GDM1 (cell line): Measurements from ENCODE around the gene PRKCG.

Source experiments
- DNase-seq: peaks from one replicate; lab custom pipeline; 2025; lab: John Stamatoyannopoulos, UW

The PRKCG gene

GRCh38 chr19:53898636-53899341 lies 16.8 kb downstream of the PRKCG start:
- no peak for DNase-seq

DNA sequence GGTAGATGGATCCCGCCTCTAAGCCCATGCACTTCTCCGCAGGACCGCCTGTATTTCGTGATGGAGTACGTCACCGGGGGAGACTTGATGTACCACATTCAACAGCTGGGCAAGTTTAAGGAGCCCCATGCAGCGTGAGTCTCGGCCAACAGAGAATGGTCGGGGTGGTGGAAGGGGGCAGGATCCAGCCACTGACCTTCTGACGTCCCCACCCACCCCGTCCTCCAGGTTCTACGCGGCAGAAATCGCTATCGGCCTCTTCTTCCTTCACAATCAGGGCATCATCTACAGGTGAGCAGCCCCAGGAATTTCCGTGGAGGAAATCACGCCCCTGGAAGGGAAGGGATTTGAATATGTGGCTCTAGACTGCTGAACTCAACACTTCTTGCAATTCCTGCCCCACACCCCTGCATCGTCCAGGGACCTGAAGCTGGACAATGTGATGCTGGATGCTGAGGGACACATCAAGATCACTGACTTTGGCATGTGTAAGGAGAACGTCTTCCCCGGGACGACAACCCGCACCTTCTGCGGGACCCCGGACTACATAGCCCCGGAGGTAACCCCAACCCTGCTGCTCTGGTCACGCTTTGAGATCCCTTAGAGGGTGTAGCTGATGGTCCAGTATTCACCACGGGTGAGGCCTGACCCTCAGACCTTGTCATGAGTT lies 18.3 kb downstream of the PRKCG start:
- DNase-seq = no peak

GRCh38 chr19:53903055-53903680 lies 21.2 kb downstream of the PRKCG start:
- DNase-seq = no peak

GRCh38 chr19:53904909-53905308 lies 22.9 kb downstream of the PRKCG start:
- DNase-seq = no peak

DNA sequence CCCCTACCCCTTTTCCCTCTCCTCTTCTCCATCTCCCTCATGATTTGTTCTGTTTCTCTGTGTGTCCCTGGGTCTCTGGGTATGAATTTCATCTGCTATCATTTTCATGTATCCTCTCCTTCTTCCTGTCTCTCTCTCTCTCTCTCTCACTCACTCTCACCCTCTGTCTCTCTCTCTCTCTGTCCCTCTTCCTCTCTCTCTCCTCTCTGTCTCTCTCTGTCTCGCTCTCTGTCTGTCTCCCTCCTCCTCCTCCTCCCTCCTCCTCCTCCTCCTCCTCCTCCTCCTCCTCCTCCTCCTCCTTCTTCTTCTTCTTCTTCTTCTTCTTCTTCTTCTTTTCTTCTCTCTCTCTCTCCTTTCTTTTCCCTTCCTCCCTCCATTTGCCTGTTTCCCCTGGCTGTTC lies 23.8 kb downstream of the PRKCG start:
- DNase-seq = no peak

GRCh38 chr19:53906211-53907192 lies 24.5 kb downstream of the PRKCG start:
- peak; percentile 6 for DNase-seq

GRCh38 chr19:53907193-53907581 lies 25.2 kb downstream of the PRKCG start:
- no peak for DNase-seq

GRCh38 chr19:53907690-53908089 lies 25.7 kb downstream of the PRKCG start:
- no peak for DNase-seq

GRCh38 chr19:53908106-53908934 lies 26.3 kb downstream of the PRKCG start:
- DNase-seq = no peak

- no peak for DNase-seq
Observed at GRCh38 chr19:53908935-53909415, 27.0 kb downstream of the PRKCG start, which contains the start of gene CACNG7. TSS of gene CACNG7 (plus strand) at chr19:53909278. CDS start at chr19:53912832, 3,554 bp downstream.

- DNase-seq = no peak
Observed at GRCh38 chr19:53909471-53910169, 27.6 kb downstream of the PRKCG start.

DNA sequence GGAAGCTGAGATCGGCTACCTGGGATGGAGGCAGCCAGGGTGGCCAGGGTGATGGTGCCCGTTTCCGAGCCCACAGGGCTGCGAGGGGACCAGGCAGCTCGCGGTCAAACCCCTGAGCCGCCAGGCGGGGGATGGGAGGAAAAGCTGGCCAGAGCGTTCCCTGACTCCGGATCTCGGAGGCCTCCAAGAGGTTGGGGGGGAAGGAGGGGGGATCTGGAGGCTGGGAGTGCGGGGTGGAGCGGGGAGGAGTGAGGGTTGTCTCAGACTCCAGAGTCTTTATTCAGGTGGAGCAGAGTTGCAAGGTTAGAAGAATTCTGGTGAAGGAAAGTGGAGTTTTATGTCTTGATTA lies 28.1 kb downstream of the PRKCG start:
- DNase-seq = no peak

- no peak for DNase-seq
Observed at GRCh38 chr19:53912653-53913052, 30.7 kb downstream of the PRKCG start.

GRCh38 chr19:53915000-53915399 lies 33.0 kb downstream of the PRKCG start:
- no peak for DNase-seq

GRCh38 chr19:53916004-53916403 lies 34.0 kb downstream of the PRKCG start:
- no peak for DNase-seq

DNA sequence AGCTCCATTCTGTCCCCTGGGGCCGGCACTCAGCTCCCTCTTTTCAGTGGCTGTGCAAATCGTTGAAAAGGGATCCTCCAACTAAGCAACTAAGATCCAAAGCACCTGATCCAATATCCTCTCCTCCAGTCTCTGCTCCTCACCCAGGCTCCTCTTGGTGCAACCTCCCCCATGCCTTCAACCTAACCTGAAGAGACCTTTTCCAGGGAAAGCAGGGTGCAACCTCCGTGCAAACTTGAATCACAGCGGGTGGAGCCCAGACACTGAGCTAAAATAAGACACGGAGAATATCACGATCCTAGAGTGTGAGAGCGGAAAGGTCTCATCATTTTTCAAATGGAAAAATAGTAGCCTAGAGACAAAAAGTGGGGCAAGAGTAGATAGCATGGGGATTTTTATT lies 35.4 kb downstream of the PRKCG start:
- DNase-seq = no peak

GRCh38 chr19:53927739-53928138 lies 45.7 kb downstream of the PRKCG start:
- peak; percentile 12 for DNase-seq

- no peak for DNase-seq
Observed at GRCh38 chr19:53936029-53936428, 54.0 kb downstream of the PRKCG start.

DNA sequence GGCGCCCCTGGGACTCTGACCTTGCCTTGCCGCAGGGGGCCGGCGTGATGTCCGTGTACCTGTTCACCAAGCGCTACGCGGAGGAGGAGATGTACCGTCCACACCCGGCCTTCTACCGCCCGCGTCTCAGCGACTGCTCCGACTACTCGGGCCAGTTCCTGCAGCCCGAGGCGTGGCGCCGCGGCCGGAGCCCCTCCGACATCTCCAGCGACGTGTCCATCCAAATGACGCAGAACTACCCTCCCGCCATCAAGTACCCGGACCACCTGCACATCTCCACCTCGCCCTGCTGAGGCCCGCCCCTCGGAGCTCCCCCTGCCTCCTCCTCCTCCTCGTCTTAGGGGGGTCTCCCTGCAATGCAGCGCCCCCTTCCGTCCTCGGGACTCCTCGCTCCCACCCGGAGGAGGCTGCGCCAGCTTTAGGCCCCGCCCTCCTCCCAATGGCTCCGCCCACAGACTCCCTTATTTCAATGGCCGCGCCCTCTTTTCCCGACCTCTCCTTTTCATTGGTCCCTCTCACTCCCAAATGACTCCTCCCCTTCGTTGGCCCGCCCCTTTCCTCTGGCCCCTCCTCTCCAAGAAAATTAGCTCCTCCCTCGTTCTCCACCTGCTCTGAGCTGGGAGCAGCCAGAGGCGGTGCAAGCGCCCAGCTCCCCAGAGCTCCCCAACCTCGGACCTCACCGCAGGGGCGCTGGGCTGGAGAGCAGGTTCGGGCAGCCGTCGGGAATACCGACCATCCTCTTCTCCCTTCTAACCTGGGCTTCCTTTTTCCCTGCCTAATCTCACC lies 60.2 kb downstream of the PRKCG start:
- DNase-seq = no peak

GRCh38 chr19:53944416-53944815 lies 62.4 kb downstream of the PRKCG start:
- DNase-seq = no peak
